Liver (tissue), 9 donors: ENCODE results near the gene CDC42EP1. TPM values are rescaled to one million over a fixed set of nuclear protein-coding genes. Genes with fewer than 3 reads are reported as not detected.

Experiments used
- DNase-seq: peaks from one replicate; pipeline ENCODE4 v3.0.0-alpha.2; 2017; ENCODE audit warnings: low spot score
- H3K27ac ChIP-seq, 2 donors: one replicate each; pipeline ENCODE4 v1.7.0; 2013; ENCODE audit warnings: inconsistent platforms in 2 of 2, low read length in 2 of 2, control low read depth in 1 of 2, low read depth in 1 of 2, mild to moderate bottlenecking in 1 of 2
- H3K27me3 ChIP-seq, 4 donors: one replicate each; pipeline versions ENCODE4 v1.6.1 to v1.7.0; 2013; ENCODE audit warnings: low read length in 3 of 4, inconsistent platforms in 1 of 4, mild to moderate bottlenecking in 1 of 4, moderate library complexity in 1 of 4; ENCODE audit not compliant: control insufficient read depth in 4 of 4, insufficient read depth in 4 of 4
- H3K36me3 ChIP-seq, 4 donors: one replicate each; pipeline versions ENCODE4 v1.6.1 to v1.7.0; 2013; ENCODE audit warnings: low read length in 3 of 4, mild to moderate bottlenecking in 3 of 4, low read depth in 1 of 4, moderate library complexity in 1 of 4; ENCODE audit not compliant: control insufficient read depth in 4 of 4, insufficient read depth in 3 of 4
- H3K4me1 ChIP-seq, 4 donors: one replicate each; pipeline versions ENCODE4 v1.6.1 to v1.7.0; 2013; ENCODE audit warnings: low read length in 3 of 4, mild to moderate bottlenecking in 3 of 4, moderate library complexity in 1 of 4; ENCODE audit not compliant: control insufficient read depth in 4 of 4, insufficient read depth in 4 of 4
- H3K4me3 ChIP-seq, 3 donors: one replicate each; pipeline versions ENCODE4 v1.6.1 to v1.7.0; 2013; ENCODE audit warnings: low read length in 3 of 3, control low read depth in 1 of 3, low read depth in 1 of 3, mild to moderate bottlenecking in 1 of 3
- H3K9ac ChIP-seq, 2 donors: one replicate each; pipeline ENCODE4 v1.7.0; 2013; ENCODE audit warnings: low read length in 2 of 2, mild to moderate bottlenecking in 2 of 2, moderate library complexity in 2 of 2, control low read depth in 1 of 2, low read depth in 1 of 2
- H3K9me3 ChIP-seq, 4 donors: one replicate each; pipeline versions ENCODE4 v1.6.1 to v1.7.0; 2013; ENCODE audit warnings: low read length in 3 of 4; ENCODE audit not compliant: control insufficient read depth in 4 of 4
- EGR1 ChIP-seq, 2 donors: IDR thresholded peaks; 2 replicates each; pipeline ENCODE4 v1.6.1; 2016 to 2018; ENCODE audit warnings: antibody characterized with exemption in 2 of 2, low read depth in 2 of 2
- FOXA2 ChIP-seq: IDR thresholded peaks from 2 replicates; pipeline ENCODE4 v1.6.1; 2016; ENCODE audit warnings: antibody characterized with exemption
- GABPA ChIP-seq, 2 donors: IDR thresholded peaks in 1 of 2; conservative IDR thresholded peaks in 1 of 2; 2 replicates each; pipeline ENCODE4 v1.6.1; 2016; ENCODE audit warnings: antibody characterized with exemption in 2 of 2, mild to moderate bottlenecking in 1 of 2, moderate library complexity in 1 of 2
- HNF4A ChIP-seq, 2 donors: conservative IDR thresholded peaks; 2 replicates each; pipeline ENCODE4 v1.6.1; 2016; ENCODE audit warnings: antibody characterized with exemption in 2 of 2, mild to moderate bottlenecking in 2 of 2
- HNF4G ChIP-seq: IDR thresholded peaks from 2 replicates; pipeline ENCODE4 v1.6.1; 2016; ENCODE audit warnings: antibody characterized with exemption
- JUND ChIP-seq, 2 donors: IDR thresholded peaks; 2 replicates each; pipeline ENCODE4 v1.6.1; 2016; ENCODE audit warnings: antibody characterized with exemption in 2 of 2
- NR2F2 ChIP-seq: IDR thresholded peaks from 2 replicates; pipeline ENCODE4 v1.6.1; 2016; ENCODE audit warnings: antibody characterized with exemption
- RAD21 ChIP-seq, 2 donors: IDR thresholded peaks; 2 replicates each; pipeline ENCODE4 v1.6.1; 2016; ENCODE audit warnings: antibody characterized with exemption in 2 of 2, mild to moderate bottlenecking in 2 of 2
- RXRA ChIP-seq, 2 donors: IDR thresholded peaks; 2 replicates each; pipeline ENCODE4 v1.6.1; 2017 to 2018; ENCODE audit warnings: antibody characterized with exemption in 2 of 2, mild to moderate bottlenecking in 1 of 2
- SP1 ChIP-seq: IDR thresholded peaks from 2 replicates; pipeline ENCODE4 v1.6.1; 2018; ENCODE audit warnings: antibody characterized with exemption, mild to moderate bottlenecking
- TAF1 ChIP-seq: conservative IDR thresholded peaks from 2 replicates; pipeline ENCODE4 v1.6.1; 2016; ENCODE audit warnings: antibody characterized with exemption, mild to moderate bottlenecking
- ZBTB33 ChIP-seq: IDR thresholded peaks from 2 replicates; pipeline ENCODE4 v1.6.1; 2016; ENCODE audit warnings: antibody characterized with exemption
- WGBS: extraction: QIAGEN DNeasy Blood & Tissue Kit; methylation state at CpG from one replicate; pipeline ENCODE4 v1.1.7; 2013; 5-methylcytosine and 5-hydroxymethylcytosine counted together
- polyA plus RNA-seq, 2 donors: library from polyadenylated mRNA; stranded (reverse) in 1 of 2; unstranded in 1 of 2; fragments of 200-250 nt in 1 of 2; fragments of >200 nt in 1 of 2; fragmentation: Nextera tagmentation in 1 of 2; extraction: Ambion mirVana in 1 of 2; gene quantifications; one replicate each; pipeline versions ENCODE4 v1.2.1 to v1.2.3, GENCODE V29; 2013 to 2015
- total RNA-seq, 2 donors: library from RNA; depleted of rRNA; stranded (reverse); fragments of >200 nt; gene quantifications; one replicate each; pipeline ENCODE4 v1.2.3, GENCODE V29; 2014
- TF ChIP-seq, protein P1 (sequence below): IDR thresholded peaks from 2 replicates; pipeline ENCODE4 v1.6.1; 2016; ENCODE audit warnings: antibody characterized with exemption, mild to moderate bottlenecking
- TF ChIP-seq, protein P2 (sequence below): IDR thresholded peaks from 2 replicates; pipeline ENCODE4 v1.6.1; 2016; ENCODE audit warnings: antibody characterized with exemption
- TF ChIP-seq, protein P3 (sequence below): fragments of 150-350 bp; IDR thresholded peaks from 2 replicates; pipeline ENCODE4 v1.5.1; 2017; ENCODE audit warnings: improper control_type of control experiment, low read depth, low read length; ENCODE audit not compliant: missing input control
- TF ChIP-seq, protein P4 (sequence below): IDR thresholded peaks from 2 replicates; pipeline ENCODE4 v1.6.1; 2016; ENCODE audit warnings: antibody characterized with exemption
- donor health status: healthy.
- donor health status: healthy.
- donor health status: healthy.
- donor health status: healthy.
- donor health status: healthy.

Gene CDC42EP1
- total and polyA plus RNA-seq, 4 donors = 10.2 to 66.6 (median 31.2) TPM

GRCh38 chr22:37594237-37594636 lies 34.0 kb downstream of the CDC42EP1 start:
- no peak overlapping the region for H3K27ac ChIP-seq
- no peak overlapping the region for H3K4me3 ChIP-seq
- H3K4me1 ChIP-seq = peaks cover 0 to 10% (median 3%) of the 10 kb centered on the region in 4 donors
- H3K9ac ChIP-seq = no peak overlapping the region
- no peaks in the 10 kb centered on the region for H3K27me3 ChIP-seq
- WGBS = 90% methylated on average over 5 of the region's 5 CpGs
- no peak for DNase-seq
- no peaks in the 10 kb centered on the region for H3K36me3 ChIP-seq
- no peak for TF ChIP-seq TAF1
- H3K9me3 ChIP-seq = no peaks in the 10 kb centered on the region

DNA sequence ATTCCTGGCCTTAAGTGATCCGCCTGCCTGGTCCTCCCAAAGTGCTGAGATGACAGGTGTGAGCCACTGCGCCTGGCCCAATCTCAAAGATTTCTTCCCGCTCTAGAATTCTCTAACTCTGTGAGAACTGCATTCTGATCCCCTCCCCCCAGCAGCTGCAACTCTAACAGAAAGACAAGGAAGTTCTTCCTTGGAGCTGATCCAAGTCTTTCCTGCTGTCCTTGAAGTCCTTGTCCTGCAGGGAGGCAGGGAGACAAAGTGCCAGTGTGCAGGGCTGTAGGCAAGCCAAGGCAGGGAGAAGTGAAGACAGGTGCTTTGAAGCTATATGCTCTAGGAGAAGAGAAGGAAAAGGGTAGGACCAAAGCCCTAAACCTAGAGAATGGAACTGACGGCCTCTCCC lies 38.9 kb downstream of the CDC42EP1 start:
- Histone ChIP-seq H3K27me3 (no peaks in the 10 kb centered on the region), H3K36me3 (no peaks in the 10 kb centered on the region), H3K9ac (no peak overlapping the region), H3K9me3 (no peaks in the 10 kb centered on the region), H3K4me1 (peaks cover 0 to 7% (median 7%) of the 10 kb centered on the region in 4 donors), H3K27ac (no peak overlapping the region), H3K4me3 (no peak overlapping the region)
- TF ChIP-seq, protein P1, sequence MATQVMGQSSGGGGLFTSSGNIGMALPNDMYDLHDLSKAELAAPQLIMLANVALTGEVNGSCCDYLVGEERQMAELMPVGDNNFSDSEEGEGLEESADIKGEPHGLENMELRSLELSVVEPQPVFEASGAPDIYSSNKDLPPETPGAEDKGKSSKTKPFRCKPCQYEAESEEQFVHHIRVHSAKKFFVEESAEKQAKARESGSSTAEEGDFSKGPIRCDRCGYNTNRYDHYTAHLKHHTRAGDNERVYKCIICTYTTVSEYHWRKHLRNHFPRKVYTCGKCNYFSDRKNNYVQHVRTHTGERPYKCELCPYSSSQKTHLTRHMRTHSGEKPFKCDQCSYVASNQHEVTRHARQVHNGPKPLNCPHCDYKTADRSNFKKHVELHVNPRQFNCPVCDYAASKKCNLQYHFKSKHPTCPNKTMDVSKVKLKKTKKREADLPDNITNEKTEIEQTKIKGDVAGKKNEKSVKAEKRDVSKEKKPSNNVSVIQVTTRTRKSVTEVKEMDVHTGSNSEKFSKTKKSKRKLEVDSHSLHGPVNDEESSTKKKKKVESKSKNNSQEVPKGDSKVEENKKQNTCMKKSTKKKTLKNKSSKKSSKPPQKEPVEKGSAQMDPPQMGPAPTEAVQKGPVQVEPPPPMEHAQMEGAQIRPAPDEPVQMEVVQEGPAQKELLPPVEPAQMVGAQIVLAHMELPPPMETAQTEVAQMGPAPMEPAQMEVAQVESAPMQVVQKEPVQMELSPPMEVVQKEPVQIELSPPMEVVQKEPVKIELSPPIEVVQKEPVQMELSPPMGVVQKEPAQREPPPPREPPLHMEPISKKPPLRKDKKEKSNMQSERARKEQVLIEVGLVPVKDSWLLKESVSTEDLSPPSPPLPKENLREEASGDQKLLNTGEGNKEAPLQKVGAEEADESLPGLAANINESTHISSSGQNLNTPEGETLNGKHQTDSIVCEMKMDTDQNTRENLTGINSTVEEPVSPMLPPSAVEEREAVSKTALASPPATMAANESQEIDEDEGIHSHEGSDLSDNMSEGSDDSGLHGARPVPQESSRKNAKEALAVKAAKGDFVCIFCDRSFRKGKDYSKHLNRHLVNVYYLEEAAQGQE = no peak
- TF ChIP-seq JUND (IDR thresholded peaks at IDR 0.05) = no peak
- TF ChIP-seq, protein P2, sequence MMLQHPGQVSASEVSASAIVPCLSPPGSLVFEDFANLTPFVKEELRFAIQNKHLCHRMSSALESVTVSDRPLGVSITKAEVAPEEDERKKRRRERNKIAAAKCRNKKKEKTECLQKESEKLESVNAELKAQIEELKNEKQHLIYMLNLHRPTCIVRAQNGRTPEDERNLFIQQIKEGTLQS = no peak
- TF ChIP-seq HNF4A (conservative IDR thresholded peaks at IDR 0.05) = no peak
- no peak for TF ChIP-seq NR2F2
- TF ChIP-seq TAF1 = no peak
- TF ChIP-seq, protein P3, sequence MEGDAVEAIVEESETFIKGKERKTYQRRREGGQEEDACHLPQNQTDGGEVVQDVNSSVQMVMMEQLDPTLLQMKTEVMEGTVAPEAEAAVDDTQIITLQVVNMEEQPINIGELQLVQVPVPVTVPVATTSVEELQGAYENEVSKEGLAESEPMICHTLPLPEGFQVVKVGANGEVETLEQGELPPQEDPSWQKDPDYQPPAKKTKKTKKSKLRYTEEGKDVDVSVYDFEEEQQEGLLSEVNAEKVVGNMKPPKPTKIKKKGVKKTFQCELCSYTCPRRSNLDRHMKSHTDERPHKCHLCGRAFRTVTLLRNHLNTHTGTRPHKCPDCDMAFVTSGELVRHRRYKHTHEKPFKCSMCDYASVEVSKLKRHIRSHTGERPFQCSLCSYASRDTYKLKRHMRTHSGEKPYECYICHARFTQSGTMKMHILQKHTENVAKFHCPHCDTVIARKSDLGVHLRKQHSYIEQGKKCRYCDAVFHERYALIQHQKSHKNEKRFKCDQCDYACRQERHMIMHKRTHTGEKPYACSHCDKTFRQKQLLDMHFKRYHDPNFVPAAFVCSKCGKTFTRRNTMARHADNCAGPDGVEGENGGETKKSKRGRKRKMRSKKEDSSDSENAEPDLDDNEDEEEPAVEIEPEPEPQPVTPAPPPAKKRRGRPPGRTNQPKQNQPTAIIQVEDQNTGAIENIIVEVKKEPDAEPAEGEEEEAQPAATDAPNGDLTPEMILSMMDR = no peak
- TF ChIP-seq RAD21 (IDR thresholded peaks at IDR 0.05) = no peak
- TF ChIP-seq HNF4G = no peak
- no peak for TF ChIP-seq ZBTB33
- TF ChIP-seq, protein P4, sequence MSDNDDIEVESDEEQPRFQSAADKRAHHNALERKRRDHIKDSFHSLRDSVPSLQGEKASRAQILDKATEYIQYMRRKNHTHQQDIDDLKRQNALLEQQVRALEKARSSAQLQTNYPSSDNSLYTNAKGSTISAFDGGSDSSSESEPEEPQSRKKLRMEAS = no peak
- TF ChIP-seq GABPA (IDR thresholded peaks at IDR 0.05 in 1 of 2, conservative IDR thresholded peaks at IDR 0.05 in 1 of 2) = no peak
- TF ChIP-seq RXRA (IDR thresholded peaks at IDR 0.05) = no peak
- TF ChIP-seq FOXA2 = no peak
- no peak for TF ChIP-seq SP1
- TF ChIP-seq EGR1 (IDR thresholded peaks at IDR 0.05; ENCODE audit: low read depth in 2 of 2) = no peak
- 67% methylated on average over 4 of the region's 4 CpGs for WGBS
- DNase-seq = no peak
